T-helper 17 cell (primary cell): ENCODE results near the gene FABP2. TPM values are rescaled to one million over a fixed set of nuclear protein-coding genes. Genes with fewer than 3 reads are reported as not detected.
"Not testable (repeated sequence)": the region's sequence is repeated elsewhere in the genome, so short reads cannot be mapped to it uniquely, and the experiment has no call there.

Experiments used
- ATAC-seq: fragments of 150-1000 bp; cut with Tn5 transposase; 2 replicates; pipeline ENCODE4 v1.10.0; 2021; ENCODE audit warnings: mild to moderate bottlenecking, moderate library complexity
- DNase-seq, 3 donors: peaks; one replicate each; pipeline versions ENCODE4 v3.0.0 to v3.0.0-alpha.2; 2020 to 2021
- H3K9me3 ChIP-seq: one replicate; pipeline ENCODE4 v1.7.0; 2013; ENCODE audit warnings: low read length, mild to moderate bottlenecking; ENCODE audit not compliant: control insufficient read depth, poor library complexity, severe bottlenecking
- H3K27ac Mint-ChIP-seq: one replicate; pipeline ENCODE4 v1.8.0; 2022; ENCODE audit warnings: mild to moderate bottlenecking, moderate library complexity, mixed read lengths
- H3K27me3 Mint-ChIP-seq: one replicate; pipeline ENCODE4 v1.8.0; 2022; ENCODE audit warnings: mixed read lengths
- H3K36me3 Mint-ChIP-seq: one replicate; pipeline ENCODE4 v1.8.0; 2022; ENCODE audit warnings: low read depth, mixed read lengths
- H3K4me1 Mint-ChIP-seq: one replicate; pipeline ENCODE4 v1.8.0; 2022; ENCODE audit warnings: mild to moderate bottlenecking, mixed read lengths
- H3K4me3 Mint-ChIP-seq: one replicate; pipeline ENCODE4 v1.8.0; 2022; ENCODE audit warnings: mild to moderate bottlenecking, moderate library complexity, mixed read lengths
- total RNA-seq, 4 donors: library from RNA in 2 of 4; stranded (reverse) in 2 of 4; gene quantifications; one replicate each; pipeline ENCODE4 v1.2.3 and lab custom pipeline; 2022 to 2026

FABP2 gene
- total RNA-seq, 2 donors from 2014 or later, result not detected

- H3K36me3 Mint-ChIP-seq, H3K27ac Mint-ChIP-seq, H3K27me3 Mint-ChIP-seq, DNase-seq, H3K9me3 ChIP-seq, ATAC-seq: not testable (repeated sequence)
- peak overlapping the region; percentile 57 for H3K4me3 Mint-ChIP-seq
- peaks cover 27% of the 10 kb centered on the region for H3K4me1 Mint-ChIP-seq
Measured at GRCh38 chr4:119279541-119279940, 42.4 kb downstream of the FABP2 start.

DNA sequence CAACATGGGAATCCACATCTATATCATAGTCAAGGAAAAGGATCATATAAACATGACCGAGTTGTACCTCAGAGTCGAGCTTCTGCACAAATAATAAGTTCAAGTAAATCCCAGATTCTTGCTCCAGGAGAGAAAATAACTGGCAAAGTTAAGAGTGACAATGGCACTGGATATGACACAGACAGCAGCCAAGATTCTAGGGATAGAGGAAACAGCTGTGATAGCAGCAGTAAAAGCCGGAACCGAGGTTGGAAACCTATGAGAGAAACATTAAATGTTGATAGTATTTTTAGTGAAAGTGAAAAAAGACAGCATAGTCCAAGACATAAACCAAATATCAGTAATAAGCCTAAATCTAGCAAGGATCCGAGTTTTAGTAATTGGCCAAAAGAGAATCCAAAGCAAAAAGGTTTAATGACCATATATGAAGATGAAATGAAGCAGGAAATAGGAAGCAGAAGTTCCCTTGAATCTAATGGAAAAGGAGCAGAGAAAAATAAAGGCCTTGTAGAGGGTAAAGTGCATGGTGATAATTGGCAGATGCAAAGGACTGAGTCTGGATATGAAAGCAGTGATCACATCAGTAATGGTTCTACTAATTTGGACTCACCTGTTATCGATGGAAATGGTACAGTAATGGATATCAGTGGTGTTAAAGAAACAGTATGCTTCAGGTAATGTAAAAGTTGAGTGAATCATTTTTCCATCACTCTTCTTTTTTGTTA, 50.4 kb downstream of the FABP2 start:
- peaks cover 3% of the 10 kb centered on the region for H3K4me1 Mint-ChIP-seq

GRCh38 chr4:119268466-119268865, 53.5 kb downstream of the FABP2 start:
- ATAC-seq (no peak), DNase-seq (no peak)
- Mint-ChIP-seq H3K27ac (no peak overlapping the region), H3K4me1 (peaks cover 3% of the 10 kb centered on the region), H3K36me3 (peaks cover 6% of the 10 kb centered on the region), H3K27me3 (no peaks in the 10 kb centered on the region), H3K4me3 (no peak overlapping the region)
- H3K9me3 ChIP-seq, result no peaks in the 10 kb centered on the region

More for the DNA sequence above, 50.4 kb downstream of the FABP2 start:
- Mint-ChIP-seq H3K36me3 (peaks cover 6% of the 10 kb centered on the region), H3K27ac (peak overlapping the region; percentile 8), H3K27me3 (no peaks in the 10 kb centered on the region), H3K4me3 (no peak overlapping the region)
- no peaks in the 10 kb centered on the region for H3K9me3 ChIP-seq
- ATAC-seq (no peak), DNase-seq (no peak)

Other genes starting within 250 kb of the FABP2 start
- not detected for gene MYOZ2, start 186.3 kb downstream of the FABP2 start, total RNA-seq
- gene USP53, start 109.4 kb downstream of the FABP2 start, total RNA-seq, result 10 to 100 TPM; 22.4 to 22.9 TPM